COLO829 (cell line): Measurements from ENCODE around the gene PCYT1A.
"Not testable (repeated sequence)": the region's sequence is repeated elsewhere in the genome, so short reads cannot be mapped to it uniquely, and the experiment has no call there.

Source experiments
- DNase-seq: peaks from one replicate; pipeline ENCODE4 v3.0.0; 2012; ENCODE audit warnings: low spot score

Gene PCYT1A

DNA sequence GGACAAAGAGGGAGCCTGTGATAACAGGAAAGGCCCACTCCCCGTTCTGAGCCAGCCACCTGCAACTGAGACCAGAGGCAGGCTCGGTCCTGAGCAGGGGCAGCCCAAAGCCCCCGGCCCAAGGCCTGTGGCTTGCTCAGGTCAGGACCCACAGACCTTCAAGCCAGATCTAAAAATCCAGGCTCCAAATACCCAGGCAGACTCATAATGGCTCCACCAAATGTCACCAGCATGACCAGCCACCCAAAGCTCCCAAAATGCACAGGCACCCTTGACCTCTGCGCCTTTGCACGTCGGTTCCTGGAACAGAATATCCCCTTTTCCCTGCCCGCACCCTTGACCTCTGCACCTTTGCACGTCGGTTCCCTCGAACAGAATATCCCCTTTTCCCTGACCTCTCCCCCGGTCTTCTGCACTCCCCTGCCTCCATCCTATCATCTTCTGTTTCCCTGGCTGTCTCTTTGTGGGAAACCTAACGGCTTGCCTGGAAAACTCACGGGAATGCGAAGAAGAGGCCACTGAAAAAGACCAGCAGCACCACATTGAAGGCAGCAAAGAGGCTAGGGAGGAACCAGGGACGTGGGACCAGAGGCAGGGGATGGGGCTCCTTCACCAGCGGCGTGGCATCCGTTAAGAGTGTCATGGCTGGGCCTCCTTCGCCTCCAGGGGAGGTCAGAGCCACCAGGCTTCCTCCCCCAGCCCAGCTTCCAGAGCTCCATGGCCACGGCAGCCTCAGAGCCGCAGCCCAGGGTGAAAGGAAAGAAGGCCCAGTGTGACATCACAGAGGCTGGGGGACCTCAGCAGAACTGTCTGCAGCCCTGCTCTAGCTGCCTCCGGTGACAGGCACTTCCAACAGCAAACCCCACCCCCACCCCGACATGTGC, 76.6 kb downstream of the PCYT1A start, which contains the start of gene ZDHHC19:
Gene ZDHHC19, minus strand, starts transcription at position 728 of the 884 bp plus-strand sequence. Its CDS starts 85 bp downstream, at position 643.
- DNase-seq = no peak

DNA sequence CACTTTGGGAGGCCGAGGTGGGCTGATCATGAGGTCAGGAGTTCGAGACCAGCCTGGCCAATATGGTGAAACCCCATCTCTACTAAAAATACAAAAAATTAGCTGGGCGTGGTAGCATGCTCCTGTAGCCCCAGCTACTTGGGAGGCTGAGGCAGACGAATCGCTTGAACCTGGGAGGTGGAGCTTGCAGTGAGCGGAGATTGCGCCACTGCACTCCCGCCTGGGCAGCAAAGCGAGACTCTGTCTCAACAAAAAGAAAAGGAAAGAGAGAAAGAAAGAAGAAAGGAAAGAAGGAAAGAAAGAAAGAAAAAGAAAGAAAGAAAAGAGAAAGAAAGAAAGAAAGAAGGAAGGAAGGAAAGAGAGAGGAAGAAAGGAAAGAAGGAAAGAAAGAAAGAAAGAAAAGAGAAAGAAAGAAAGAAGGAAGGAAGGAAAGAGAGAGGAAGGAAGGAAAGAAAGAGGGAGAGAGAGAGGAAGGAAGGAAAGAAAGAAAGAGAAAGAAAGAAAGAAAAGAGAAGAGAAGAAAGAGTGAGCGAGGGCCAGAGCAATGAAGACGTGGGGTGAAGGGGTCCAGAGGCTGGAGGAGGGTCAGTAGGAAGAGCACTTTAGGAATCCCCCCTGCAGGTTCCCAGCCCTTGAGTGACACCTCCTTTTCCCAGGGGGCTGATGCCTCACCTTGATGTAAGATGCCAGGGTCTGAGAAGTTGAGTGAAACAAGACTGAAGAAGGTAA, 77.4 kb downstream of the PCYT1A start:
- not testable (repeated sequence) for DNase-seq

DNA sequence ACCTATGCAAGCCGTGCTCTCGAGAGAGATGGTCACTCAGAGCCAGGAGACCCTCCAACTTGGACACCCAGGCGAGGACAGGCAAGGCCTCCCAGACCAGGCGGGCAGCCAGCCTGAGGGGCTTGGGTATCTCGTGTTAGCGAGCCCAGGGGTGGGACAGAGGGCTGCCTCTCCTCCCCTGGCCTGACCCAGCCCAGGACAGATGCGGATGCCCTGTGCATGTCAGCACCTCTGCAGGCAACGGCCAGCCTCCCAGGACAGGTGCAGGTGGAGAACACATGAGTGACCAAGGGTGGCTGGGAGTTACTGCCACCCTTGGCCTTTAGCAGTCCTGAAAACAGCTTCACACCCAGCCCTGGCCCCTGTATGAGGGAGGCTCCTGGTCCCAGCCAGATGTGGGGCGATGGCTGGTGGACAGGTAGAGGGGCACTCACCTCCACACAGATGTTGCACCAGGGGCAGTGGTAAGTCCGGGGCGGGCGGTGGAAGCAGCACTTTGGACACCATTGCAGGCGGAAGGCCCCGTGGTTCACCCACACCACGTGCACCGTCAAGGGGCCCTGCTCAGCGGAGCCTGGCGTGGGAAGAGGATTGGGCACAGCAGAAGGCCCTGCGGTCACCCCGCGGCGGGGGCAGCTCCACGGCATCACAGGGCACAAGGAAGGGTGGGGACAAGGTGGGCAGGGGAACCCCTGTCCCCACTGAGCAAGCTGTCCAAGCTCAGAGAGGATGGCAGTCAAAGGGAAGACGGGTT, 78.4 kb downstream of the PCYT1A start:
- no peak for DNase-seq

DNA sequence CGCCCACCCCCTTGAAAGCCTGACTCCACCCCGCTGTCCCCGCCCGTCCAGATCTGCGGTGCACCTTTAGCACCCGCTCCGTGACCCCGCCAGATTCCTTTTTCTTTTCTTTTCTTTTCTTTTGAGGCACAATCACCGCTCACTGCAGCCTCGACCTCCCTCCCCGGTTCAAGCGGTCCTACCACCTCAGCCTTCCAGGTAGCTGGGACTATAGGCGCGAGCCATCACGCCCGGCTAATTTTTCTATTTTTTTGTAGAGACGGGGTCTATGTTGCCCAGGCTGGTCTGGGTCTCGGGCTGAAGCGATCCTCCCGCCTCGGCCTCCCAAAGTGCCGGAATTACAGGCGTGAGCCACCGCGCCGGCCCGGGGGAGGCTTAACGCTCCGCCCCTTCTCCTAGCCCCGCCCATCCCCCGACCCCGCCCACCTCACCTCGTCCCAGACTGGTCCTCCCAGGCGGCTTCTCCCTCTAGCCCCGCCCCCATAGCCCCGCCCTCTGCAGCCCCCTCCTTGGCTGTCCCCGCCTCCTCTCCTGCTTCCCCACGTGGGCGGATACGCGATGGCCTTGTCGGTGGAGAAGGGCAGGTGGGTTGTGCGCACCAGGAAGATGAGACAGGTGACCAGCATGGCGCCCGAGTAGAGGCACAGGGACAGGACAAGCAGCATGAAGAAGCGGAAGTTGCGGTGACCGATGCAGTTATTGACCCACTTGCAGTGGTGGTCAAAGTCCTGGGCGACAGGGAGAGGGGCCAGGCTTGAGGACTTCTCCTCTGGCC, 79.5 kb downstream of the PCYT1A start:
- DNase-seq = peak; percentile 96

DNA sequence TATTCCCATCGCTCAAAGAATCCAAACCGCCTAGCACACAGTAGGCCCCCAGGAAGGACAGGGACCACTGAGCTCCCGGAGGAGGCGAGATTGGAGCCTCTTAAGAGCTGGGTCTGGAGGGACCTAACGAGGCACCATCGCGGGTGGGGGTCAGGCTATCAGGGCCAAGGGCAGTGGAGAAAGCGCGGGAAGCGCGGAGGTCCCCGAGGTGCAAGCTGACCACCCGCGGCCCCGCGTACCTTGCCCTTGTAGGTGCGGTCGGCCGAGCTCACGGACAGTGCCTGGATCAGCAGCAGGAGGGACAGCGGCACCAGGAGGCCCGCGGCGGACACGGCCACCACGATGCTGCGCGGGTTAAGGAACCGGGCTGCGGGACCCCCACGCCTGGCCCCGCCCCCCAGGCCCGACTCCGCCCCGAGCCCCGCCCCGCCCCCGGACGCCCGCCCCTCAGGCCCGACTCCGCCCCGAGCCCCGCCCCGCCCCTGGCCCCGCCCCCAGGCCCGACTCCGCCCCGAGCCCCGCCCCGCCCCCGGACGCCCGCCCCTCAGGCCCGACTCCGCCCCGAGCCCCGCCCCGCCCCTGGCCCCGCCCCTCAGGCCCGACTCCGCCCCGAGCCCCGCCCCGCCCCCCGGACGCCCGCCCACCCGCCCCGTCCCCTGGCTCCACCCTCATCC, 80.2 kb downstream of the PCYT1A start:
- DNase-seq = no peak

DNA sequence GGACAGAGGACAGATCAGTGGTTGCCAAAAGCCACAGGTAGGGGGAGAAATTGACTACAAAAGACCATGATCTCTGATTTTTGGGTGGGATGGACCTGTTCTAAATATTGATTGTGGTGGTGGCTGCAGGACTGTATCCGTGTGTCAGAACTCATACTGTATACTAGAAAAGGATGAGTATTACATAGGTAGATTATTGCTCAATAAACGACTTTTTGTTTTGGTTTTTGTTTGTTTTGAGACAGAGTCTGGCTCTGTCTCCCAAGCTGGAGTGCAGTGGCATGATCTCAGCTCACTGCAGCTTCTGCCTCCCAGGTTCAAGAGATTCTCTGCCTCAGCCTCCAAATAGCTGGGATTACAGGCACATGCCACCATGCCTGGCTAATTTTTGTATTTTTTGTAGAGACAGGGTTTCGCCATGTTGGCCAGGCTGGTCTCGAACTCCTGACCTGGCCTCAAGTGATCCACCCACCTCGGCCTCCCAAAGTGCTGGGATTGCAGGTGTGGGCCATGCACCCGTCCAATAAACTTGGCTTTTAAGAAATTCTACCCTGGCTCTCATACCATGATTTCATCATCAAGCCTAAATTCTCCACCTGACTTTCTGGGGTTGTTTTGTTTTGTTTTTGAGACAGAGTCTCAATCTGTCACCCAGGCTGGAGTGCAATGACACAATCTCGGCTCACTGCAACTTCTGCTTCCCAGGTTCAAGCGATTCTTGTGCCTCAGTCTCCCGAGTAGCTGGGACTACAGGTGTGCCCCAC, 81.9 kb downstream of the PCYT1A start:
- not testable (repeated sequence) for DNase-seq

DNA sequence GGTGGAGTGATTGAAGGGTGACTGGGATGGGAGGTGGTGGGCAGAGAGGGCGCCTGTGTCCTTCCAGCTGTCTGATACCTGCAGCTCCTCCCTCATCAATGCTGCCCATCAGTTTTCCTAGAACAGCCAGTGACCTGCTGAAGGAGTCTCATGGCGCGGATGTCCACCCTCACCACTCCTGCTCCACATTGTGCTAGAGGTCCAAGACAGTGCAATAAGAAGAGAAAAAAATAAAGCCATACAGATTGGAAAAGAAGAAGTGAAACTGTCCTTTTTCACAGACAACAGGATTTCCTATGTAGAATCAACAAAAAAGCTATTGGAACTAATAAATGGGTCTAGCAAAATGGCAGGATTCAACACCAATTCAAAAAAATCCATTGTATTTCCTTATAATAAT, 83.7 kb downstream of the PCYT1A start:
- DNase-seq = no peak

DNA sequence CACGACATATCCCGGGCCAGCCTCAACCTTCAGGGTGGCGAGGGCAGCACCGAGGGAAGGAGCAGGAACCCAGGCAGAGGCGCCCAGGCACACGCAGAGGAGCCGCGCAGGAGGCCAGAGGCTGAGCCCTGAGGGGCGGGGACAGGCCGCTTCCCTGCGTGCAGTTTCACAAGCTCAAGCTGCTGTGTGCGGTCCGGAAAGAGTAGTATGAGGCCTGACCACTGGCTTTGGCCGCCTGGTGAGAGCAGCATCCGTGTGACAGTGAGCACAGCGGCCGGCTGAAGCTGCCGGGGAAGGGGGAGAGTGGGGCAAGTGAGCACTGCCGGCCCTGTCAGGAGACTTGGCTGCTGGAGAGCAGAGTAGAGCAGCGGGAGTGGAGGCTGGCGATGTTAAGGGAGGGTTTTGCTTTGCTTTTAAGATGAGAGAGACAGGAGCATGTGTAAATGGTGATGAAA, 85.0 kb downstream of the PCYT1A start:
- DNase-seq = no peak

DNA sequence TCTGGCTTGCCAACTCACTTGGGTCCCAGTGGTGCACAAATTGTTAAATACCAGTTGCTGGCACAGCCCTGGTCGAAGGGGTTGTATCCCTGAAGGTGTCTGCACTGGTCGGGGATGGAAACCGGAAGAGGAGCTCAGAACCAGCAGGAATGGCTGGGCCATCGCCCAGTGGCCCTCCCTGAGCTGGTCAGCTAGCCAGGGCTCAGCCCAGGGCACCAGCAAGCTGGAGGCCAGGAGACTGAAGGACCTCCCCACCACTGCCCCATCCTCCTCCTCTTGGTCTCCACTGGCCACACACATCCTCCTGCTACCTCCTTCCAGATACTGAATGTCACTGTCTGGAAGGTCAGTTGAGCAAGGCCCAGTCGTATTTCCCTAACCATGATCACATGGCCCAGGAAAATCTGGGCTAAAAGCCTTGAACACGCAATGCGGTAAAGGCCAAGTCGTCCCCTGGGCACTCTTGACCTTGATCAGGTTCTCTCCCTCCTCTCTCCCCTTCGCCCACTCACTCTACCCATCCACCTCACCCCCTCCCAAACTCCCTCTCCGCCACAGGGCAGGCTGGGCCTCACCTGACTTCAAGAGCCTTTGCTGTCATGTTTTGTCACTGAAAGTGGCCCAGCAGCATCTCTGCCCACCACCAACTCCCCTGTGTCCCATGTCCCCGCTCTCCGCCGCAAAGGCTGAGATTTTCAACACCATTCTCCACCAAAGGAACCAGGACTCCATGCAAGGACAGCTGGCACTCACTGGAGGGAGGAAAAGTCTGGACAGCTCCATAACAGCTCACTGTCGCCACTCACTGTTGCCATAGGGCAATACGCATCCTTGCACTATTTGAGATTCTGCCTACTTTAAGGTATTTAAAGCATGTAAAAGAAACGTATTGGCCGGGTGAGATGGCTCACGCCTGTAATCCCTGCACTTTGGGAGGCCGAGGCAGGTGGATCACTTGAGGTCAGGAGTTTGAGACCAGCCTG, 88.5 kb downstream of the PCYT1A start:
- DNase-seq = no peak

DNA sequence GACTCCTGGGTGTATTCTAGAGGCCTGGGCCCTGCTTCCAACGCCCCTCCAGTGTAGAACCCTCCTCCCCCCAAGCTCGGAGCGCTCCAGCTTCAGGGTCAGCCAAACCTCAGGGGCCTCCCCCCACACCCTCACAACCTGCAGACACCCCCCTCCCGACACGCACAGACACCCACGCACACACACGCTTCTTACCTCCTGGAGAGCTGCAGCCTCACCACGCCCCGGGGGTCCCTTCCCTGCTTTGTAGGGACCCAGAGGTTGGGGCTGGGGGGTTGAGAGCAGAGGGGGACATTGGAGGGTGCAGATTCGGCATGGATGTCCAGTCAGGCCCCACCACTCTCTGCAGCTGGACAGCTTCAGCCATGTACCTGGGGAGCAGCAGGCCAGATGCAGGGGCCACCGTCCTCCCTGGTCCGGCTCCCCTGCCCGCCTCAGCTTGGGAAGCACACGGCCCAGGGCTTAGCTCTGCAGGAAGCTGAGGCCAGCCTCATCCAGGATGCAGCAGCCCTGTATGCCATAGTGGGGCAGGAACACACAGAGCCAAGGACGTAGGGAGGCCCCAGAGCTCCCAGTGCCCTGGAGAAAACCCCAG, 89.3 kb downstream of the PCYT1A start:
- DNase-seq = no peak

DNA sequence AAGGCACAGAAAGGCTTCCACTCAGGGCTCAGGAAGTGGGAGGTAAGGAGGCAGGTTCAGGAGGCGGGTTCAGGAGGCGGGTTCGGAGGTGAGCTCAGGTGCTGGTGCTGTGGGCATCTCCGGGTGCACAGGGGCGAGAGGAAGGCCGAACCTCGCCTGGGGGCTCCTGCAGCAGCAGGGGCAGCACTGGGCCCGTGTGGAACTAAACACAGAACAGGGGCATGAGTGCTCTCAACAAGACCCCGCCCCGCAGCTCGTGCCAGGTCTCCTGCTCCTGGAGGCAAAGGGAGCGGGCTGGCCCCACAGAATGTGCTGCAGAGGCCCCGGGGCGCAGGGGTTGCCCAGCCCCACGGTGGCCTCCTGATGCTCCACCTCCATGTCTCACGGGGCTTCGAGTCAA, 90.0 kb downstream of the PCYT1A start:
- no peak for DNase-seq

DNA sequence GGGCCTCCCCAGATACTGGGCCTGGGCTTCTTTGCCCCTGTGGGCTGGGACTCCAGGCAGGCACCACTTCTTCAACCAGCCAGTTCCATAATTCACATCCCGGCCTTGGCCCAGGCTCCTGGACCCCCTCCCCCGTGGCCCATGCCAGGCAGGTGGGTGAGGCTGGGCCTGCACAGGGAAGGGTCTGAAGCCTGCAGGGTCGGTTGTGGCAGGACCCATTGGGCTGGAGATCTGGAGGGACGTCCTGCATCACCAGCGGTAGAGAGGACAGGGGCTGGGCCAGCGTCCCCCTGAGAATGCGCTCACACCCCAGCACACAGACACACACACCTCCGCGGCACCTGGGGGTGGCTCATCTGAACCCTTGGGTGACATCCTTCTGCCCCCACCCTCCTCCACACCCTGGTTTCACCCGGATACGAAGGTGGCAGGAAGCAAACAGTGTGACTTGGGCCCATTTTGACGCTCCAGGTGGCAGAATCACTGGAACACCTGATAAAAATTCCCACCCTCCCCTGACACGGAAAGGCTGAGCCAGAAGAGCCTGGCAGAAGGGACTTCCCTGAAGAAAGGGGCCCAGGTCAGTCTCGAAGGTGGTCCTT, 91.8 kb downstream of the PCYT1A start:
- DNase-seq = no peak

DNA sequence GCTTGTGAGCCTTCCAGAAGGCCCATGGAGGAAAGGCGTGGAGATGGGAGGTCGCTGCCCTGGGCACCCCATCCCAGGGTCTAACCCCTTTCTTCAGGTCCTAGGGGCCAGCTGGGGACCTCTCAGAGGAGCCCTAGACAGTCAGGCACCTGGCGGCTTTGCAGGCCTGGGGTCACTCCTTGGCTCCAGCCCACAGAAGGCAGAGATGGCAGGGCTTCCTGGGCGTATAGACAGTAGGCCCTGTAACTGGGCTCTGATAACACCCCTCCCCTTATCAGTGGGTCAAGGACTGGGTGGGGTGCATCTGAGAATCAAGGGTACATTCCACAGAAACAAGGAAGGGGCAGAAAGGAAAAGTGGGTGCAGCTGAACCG, 93.0 kb downstream of the PCYT1A start:
- no peak for DNase-seq

DNA sequence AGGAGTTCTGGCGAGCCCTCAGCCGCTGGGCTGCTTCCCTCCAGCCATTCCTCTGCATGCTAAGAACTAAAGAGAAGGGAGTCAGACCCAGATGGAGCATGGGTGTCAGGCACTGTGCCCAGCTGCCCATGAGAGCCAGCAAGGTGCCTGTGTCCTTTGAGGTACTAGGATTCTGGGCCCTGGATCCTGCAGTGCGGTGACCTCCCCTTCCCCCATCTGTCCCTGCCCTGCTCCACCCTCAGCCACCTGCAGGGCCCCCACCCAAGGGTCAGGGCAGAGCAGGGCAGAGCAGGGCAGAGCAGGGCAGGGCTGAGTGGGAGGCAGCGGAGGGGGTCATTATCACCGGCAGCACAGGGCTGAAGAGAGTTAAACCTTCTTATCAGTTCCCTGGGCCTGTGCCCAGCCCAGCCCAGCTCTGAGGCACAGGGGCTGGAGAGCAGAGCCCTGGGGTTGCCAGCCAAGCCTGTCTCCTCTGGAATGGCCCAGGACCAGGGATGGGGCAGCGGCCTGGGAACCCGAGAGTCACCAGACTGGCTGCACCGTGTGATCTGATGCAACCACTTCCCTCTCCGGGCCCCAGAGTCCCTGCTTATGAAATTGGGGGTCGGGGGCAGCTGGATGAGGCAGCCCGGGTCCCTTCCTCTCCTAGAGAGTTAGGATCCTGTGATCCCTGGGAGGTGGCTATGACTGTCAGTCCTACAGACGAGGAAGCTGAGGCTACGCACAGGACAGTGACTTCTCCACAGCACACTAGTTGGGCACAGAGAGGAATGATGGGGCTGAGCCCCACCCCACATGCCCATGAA, 93.6 kb downstream of the PCYT1A start:
- no peak for DNase-seq

DNA sequence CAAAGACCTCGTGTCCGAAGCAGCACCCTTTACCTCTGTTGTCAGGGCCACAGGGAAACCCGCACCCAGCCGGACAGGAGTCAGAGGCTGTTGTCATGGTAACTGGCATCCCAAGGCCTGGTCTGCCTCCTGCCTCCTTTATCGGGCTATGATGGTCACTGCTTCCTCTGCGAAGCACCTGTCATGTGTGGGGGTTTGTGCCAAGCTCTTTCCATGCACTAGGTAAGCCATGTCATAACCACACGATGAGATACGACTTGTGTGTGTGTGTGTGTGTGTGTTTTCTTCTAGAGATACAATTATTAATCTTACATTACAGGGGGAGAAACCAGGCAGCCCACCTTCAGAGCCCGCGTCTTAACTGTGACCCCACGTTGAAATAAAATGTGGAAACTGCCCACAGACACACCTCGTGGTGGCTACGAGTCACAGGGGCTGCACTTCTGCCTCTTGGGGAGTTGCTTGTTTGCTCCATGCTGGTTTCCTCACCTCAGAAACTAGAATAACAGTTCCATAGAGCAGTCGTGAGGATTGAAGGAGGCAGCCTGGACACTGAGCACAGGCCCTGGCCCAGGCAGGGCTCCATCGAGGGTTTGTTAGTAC, 94.3 kb downstream of the PCYT1A start:
- no peak for DNase-seq

DNA sequence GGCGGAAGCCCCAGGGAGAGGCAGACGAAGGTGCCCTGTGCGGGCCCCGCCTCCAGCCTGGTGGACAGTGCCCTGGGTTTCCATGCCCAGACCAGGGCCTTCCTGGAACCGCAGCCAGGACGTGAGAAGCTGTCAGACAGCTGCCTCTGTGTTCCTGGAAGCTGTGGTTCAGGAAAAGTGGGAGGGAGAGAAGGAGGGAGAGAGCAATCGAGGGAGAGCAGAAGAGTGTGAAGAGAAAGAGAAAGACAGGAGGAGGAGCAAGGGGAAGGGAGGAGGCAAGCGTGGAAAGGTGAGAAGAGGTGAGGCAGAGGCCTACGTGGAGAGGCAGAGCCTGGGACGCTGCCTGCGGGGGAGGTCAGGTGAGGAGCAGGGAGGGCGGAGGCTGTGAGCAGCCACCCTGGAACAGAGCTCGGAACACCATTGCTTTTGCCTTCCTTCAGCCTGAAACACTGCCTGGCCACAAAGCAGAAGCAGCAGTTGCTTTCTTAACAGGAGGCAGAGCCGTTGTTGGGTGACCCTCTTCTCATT, 94.9 kb downstream of the PCYT1A start:
- DNase-seq = no peak

DNA sequence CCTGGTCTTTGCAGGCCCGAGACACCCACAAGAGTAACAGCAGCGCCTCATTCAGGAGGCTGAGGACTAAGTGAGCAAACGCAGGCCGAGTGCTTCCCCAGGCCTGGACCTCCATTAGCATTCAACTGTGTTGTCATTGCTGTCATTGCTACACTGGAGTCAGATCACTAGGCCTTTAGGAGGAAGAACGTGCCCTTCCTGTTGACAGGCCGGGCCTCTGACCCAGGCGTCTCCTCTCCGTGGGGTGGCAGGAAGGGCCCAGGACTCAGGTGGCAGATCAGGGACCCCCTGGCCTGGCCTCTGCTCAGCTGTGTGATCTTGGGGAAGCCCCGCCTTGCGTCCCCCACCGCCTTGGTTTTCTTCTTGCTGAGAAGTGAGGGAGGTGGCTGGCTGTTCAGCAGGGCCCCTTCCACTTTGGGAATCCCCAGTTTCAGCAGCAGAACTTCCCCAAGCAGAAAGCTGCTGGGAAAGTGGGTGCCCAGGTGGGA, 95.4 kb downstream of the PCYT1A start:
- DNase-seq = no peak
